GM12878 (cell line): ENCODE data around the gene MAMDC2.

Experiments used
- CBFB ChIP-seq: IDR thresholded peaks from 2 replicates; pipeline ENCODE4 v1.6.1; 2016; ENCODE audit warnings: antibody characterized with exemption, low read depth
- CHD1 ChIP-seq: IDR thresholded peaks from 2 replicates; pipeline ENCODE4 v1.6.1; 2012; ENCODE audit warnings: low read depth, low read length, improper control_type of control experiment
- CTCF ChIP-seq, 3 experiments: IDR thresholded peaks in 2 of 3; conservative IDR thresholded peaks in 1 of 3; 2 replicates each; pipeline ENCODE4 v1.5.1; 2011; ENCODE audit warnings: low read depth in 3 of 3, low read length in 3 of 3, mild to moderate bottlenecking in 3 of 3, control low read depth in 2 of 3, moderate library complexity in 2 of 3, inconsistent platforms in 1 of 3, mixed read lengths in 1 of 3; ENCODE audit not compliant: control insufficient read depth in 2 of 3, insufficient read depth in 1 of 3; ENCODE audit errors: extremely low read depth in 1 of 3
- EP300 ChIP-seq, 2 experiments: fragments of 150-350 bp in 1 of 2; IDR thresholded peaks; 2 replicates each; pipeline ENCODE4 v1.6.1; 2011 to 2012; ENCODE audit warnings: low read depth in 2 of 2, low read length in 2 of 2, borderline replicate concordance in 1 of 2, improper control_type of control experiment in 1 of 2, inconsistent platforms in 1 of 2; ENCODE audit not compliant: control insufficient read depth in 1 of 2
- SIX5 ChIP-seq: IDR thresholded peaks from 2 replicates; pipeline ENCODE4 v1.6.1; 2011; ENCODE audit warnings: mild to moderate bottlenecking, low read depth, low read length, moderate library complexity; ENCODE audit not compliant: severe bottlenecking
- TAF1 ChIP-seq: IDR thresholded peaks from 2 replicates; pipeline ENCODE4 v1.6.1; 2011; ENCODE audit warnings: mild to moderate bottlenecking, low read depth, low read length, borderline replicate concordance
- ZNF274 ChIP-seq: IDR thresholded peaks from one replicate; pipeline ENCODE4 v1.8.0; 2011; ENCODE audit not compliant: insufficient read length, insufficient read depth

- no peak for TF ChIP-seq CHD1
- TF ChIP-seq CTCF (IDR thresholded peaks at IDR 0.05 in 2 of 3, conservative IDR thresholded peaks at IDR 0.05 in 1 of 3; ENCODE audit: control insufficient read depth in 2 of 3, extremely low read depth in 1 of 3, insufficient read depth in 1 of 3, low read depth in 3 of 3, low read length in 3 of 3), result no peak
- TF ChIP-seq ZNF274, result no peak
- TF ChIP-seq SIX5, result no peak
- no peak for TF ChIP-seq CBFB
- no peak for TF ChIP-seq EP300 (IDR thresholded peaks at IDR 0.05; ENCODE audit: borderline replicate concordance in 1 of 2, control insufficient read depth in 1 of 2, low read depth in 2 of 2, low read length in 2 of 2)
- no peak for TF ChIP-seq TAF1
These were observed 13.5 kb upstream of the MAMDC2 start for GRCh38 chr9:70030156-70030555.
